ENCODE data around the gene ZNF101. TPM values are rescaled to one million over a fixed set of nuclear protein-coding genes. Genes with fewer than 3 reads are reported as not detected.

ZNF101 gene
- total RNA-seq, 1 experiment from 2014 or later: 51.4 TPM

DNA sequence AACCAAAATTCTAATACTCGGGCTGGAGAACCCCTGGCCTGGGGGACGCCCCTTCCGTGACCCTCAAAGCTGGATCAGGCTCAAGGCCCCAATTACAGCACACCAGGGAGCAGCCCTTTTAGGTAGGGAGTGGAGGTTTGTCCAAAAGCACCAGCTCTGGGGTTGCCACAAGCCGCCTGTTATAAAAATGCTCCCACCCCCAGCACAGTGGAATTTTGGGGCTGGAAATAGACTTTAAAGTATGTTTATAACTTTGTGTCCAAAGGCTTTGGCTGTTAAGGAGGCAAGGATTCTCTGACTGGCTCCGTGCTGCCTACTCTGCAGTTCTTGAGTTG lies 24.6 kb upstream of the ZNF101 start:
- Mint-ChIP-seq H3K4me1 (peaks cover 11% of the 10 kb centered on the region), H3K4me3 (peak overlapping the region; percentile 94), H3K9me3 (no peaks in the 10 kb centered on the region), H3K27ac (no peak overlapping the region), H3K36me3 (peaks cover 20% of the 10 kb centered on the region), H3K27me3 (ENCODE audit: low read depth) (no peaks in the 10 kb centered on the region)
- no peak for DNase-seq (ENCODE audit: low spot score)
- ATAC-seq: no peak
- ChIA-PET CTCF (interaction anchor here (0.6 to 1.9 kb wide), 37 partner anchors 9 to 408 kb away, joined by 3 to 49 read pairs (median 5); partner anchors contain the start of genes ATP13A1, CILP2, LPAR2 and NDUFA13), POLR2A (interaction anchor here (1.1 to 1.5 kb wide), 5 partner anchors 16 to 217 kb away, joined by 3 to 7 read pairs (median 4); partner anchors contain the start of genes LPAR2 and ZNF101)
- TF ChIP-seq TEAD1 (CRISPR knock-in tag; IDR thresholded peaks at IDR 0.05) (peak; percentile 23; the same call in 1 of the 2 replicates), IRF2 (CRISPR knock-in tag; IDR thresholded peaks at IDR 0.05; ENCODE audit: borderline replicate concordance, low read depth) (no peak)
- TF ChIP-seq, protein P1, sequence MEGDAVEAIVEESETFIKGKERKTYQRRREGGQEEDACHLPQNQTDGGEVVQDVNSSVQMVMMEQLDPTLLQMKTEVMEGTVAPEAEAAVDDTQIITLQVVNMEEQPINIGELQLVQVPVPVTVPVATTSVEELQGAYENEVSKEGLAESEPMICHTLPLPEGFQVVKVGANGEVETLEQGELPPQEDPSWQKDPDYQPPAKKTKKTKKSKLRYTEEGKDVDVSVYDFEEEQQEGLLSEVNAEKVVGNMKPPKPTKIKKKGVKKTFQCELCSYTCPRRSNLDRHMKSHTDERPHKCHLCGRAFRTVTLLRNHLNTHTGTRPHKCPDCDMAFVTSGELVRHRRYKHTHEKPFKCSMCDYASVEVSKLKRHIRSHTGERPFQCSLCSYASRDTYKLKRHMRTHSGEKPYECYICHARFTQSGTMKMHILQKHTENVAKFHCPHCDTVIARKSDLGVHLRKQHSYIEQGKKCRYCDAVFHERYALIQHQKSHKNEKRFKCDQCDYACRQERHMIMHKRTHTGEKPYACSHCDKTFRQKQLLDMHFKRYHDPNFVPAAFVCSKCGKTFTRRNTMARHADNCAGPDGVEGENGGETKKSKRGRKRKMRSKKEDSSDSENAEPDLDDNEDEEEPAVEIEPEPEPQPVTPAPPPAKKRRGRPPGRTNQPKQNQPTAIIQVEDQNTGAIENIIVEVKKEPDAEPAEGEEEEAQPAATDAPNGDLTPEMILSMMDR (IDR thresholded peaks at IDR 0.05): peak; percentile 15

DNA sequence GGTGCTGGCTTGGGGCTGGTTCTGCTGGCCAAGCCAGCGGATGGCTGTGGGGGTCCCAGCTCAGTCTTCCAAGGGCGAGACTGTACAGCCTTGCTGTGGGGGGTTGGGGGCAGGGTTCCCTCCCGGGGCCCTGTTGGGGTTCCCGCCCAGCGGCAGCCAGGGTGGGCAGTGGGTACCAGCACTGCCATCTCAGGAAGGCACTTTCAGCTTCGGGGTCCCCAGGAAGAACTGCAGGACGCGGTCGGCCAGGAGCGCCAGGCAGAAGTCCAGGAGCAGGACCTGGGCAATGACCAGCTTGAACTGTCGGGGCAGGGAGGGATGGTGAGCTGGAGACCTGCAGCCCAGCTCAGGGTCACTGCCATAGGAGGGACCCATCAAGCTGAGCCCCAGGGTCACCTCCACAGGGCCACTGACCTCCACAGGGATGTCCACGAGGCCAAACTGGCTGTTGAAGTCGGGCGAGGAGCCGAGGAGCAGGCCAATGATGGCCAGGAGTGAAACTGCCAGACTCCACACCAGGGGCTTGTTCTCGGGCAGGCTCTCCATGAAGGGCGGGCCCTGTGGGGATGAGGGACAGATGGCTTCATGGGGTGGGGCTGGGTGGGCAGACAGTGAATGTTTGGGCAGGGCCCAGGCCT lies 23.3 kb upstream of the ZNF101 start:
- Mint-ChIP-seq H3K27ac (no peak overlapping the region), H3K4me3 (no peak overlapping the region), H3K27me3 (ENCODE audit: low read depth) (no peaks in the 10 kb centered on the region), H3K36me3 (peaks cover 26% of the 10 kb centered on the region), H3K9me3 (no peaks in the 10 kb centered on the region), H3K4me1 (peaks cover 11% of the 10 kb centered on the region)
- POLR2A ChIA-PET: interaction anchor here (1.1 kb wide), 1 partner anchor 113 kb away, joined by 3 read pairs; no protein-coding TSS in a partner anchor
- DNase-seq (ENCODE audit: low spot score): no peak
- TF ChIP-seq ATF1 (CRISPR knock-in tag; IDR thresholded peaks at IDR 0.05) (no peak), NR3C1 (CRISPR knock-in tag; conservative IDR thresholded peaks at IDR 0.05; ENCODE audit: low read depth) (no peak), ZNF121 (CRISPR knock-in tag; IDR thresholded peaks at IDR 0.05) (no peak), FOXJ3 (CRISPR knock-in tag; IDR thresholded peaks at IDR 0.05; ENCODE audit: borderline replicate concordance) (no peak), MYBL2 (CRISPR knock-in tag; IDR thresholded peaks at IDR 0.05) (no peak), RORB (CRISPR knock-in tag; IDR thresholded peaks at IDR 0.05) (no peak), TCF7 (CRISPR knock-in tag; IDR thresholded peaks at IDR 0.05; ENCODE audit: low read depth) (no peak), CREB1 (CRISPR knock-in tag; IDR thresholded peaks at IDR 0.05) (no peak), IRF2 (CRISPR knock-in tag; IDR thresholded peaks at IDR 0.05; ENCODE audit: borderline replicate concordance, low read depth) (no peak), FOXK1 (CRISPR knock-in tag; IDR thresholded peaks at IDR 0.05) (no peak), ZNF423 (CRISPR knock-in tag; IDR thresholded peaks at IDR 0.05) (no peak), ZNF396 (CRISPR knock-in tag; IDR thresholded peaks at IDR 0.05; ENCODE audit: borderline replicate concordance) (no peak), NR2C2 (CRISPR knock-in tag; IDR thresholded peaks at IDR 0.05) (no peak)
- TF ChIP-seq, protein P2, sequence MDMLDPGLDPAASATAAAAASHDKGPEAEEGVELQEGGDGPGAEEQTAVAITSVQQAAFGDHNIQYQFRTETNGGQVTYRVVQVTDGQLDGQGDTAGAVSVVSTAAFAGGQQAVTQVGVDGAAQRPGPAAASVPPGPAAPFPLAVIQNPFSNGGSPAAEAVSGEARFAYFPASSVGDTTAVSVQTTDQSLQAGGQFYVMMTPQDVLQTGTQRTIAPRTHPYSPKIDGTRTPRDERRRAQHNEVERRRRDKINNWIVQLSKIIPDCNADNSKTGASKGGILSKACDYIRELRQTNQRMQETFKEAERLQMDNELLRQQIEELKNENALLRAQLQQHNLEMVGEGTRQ (CRISPR knock-in tag; IDR thresholded peaks at IDR 0.05): no peak
- TF ChIP-seq, protein P3, sequence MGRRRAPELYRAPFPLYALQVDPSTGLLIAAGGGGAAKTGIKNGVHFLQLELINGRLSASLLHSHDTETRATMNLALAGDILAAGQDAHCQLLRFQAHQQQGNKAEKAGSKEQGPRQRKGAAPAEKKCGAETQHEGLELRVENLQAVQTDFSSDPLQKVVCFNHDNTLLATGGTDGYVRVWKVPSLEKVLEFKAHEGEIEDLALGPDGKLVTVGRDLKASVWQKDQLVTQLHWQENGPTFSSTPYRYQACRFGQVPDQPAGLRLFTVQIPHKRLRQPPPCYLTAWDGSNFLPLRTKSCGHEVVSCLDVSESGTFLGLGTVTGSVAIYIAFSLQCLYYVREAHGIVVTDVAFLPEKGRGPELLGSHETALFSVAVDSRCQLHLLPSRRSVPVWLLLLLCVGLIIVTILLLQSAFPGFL (CRISPR knock-in tag; IDR thresholded peaks at IDR 0.05; ENCODE audit: borderline replicate concordance): no peak
- TF ChIP-seq, protein P4, sequence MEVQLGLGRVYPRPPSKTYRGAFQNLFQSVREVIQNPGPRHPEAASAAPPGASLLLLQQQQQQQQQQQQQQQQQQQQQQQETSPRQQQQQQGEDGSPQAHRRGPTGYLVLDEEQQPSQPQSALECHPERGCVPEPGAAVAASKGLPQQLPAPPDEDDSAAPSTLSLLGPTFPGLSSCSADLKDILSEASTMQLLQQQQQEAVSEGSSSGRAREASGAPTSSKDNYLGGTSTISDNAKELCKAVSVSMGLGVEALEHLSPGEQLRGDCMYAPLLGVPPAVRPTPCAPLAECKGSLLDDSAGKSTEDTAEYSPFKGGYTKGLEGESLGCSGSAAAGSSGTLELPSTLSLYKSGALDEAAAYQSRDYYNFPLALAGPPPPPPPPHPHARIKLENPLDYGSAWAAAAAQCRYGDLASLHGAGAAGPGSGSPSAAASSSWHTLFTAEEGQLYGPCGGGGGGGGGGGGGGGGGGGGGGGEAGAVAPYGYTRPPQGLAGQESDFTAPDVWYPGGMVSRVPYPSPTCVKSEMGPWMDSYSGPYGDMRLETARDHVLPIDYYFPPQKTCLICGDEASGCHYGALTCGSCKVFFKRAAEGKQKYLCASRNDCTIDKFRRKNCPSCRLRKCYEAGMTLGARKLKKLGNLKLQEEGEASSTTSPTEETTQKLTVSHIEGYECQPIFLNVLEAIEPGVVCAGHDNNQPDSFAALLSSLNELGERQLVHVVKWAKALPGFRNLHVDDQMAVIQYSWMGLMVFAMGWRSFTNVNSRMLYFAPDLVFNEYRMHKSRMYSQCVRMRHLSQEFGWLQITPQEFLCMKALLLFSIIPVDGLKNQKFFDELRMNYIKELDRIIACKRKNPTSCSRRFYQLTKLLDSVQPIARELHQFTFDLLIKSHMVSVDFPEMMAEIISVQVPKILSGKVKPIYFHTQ (CRISPR knock-in tag; IDR thresholded peaks at IDR 0.05): no peak
- TF ChIP-seq, protein P5, sequence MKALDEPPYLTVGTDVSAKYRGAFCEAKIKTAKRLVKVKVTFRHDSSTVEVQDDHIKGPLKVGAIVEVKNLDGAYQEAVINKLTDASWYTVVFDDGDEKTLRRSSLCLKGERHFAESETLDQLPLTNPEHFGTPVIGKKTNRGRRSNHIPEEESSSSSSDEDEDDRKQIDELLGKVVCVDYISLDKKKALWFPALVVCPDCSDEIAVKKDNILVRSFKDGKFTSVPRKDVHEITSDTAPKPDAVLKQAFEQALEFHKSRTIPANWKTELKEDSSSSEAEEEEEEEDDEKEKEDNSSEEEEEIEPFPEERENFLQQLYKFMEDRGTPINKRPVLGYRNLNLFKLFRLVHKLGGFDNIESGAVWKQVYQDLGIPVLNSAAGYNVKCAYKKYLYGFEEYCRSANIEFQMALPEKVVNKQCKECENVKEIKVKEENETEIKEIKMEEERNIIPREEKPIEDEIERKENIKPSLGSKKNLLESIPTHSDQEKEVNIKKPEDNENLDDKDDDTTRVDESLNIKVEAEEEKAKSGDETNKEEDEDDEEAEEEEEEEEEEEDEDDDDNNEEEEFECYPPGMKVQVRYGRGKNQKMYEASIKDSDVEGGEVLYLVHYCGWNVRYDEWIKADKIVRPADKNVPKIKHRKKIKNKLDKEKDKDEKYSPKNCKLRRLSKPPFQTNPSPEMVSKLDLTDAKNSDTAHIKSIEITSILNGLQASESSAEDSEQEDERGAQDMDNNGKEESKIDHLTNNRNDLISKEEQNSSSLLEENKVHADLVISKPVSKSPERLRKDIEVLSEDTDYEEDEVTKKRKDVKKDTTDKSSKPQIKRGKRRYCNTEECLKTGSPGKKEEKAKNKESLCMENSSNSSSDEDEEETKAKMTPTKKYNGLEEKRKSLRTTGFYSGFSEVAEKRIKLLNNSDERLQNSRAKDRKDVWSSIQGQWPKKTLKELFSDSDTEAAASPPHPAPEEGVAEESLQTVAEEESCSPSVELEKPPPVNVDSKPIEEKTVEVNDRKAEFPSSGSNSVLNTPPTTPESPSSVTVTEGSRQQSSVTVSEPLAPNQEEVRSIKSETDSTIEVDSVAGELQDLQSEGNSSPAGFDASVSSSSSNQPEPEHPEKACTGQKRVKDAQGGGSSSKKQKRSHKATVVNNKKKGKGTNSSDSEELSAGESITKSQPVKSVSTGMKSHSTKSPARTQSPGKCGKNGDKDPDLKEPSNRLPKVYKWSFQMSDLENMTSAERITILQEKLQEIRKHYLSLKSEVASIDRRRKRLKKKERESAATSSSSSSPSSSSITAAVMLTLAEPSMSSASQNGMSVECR (CRISPR knock-in tag; IDR thresholded peaks at IDR 0.05; ENCODE audit: borderline replicate concordance): no peak
- TF ChIP-seq, protein P6, sequence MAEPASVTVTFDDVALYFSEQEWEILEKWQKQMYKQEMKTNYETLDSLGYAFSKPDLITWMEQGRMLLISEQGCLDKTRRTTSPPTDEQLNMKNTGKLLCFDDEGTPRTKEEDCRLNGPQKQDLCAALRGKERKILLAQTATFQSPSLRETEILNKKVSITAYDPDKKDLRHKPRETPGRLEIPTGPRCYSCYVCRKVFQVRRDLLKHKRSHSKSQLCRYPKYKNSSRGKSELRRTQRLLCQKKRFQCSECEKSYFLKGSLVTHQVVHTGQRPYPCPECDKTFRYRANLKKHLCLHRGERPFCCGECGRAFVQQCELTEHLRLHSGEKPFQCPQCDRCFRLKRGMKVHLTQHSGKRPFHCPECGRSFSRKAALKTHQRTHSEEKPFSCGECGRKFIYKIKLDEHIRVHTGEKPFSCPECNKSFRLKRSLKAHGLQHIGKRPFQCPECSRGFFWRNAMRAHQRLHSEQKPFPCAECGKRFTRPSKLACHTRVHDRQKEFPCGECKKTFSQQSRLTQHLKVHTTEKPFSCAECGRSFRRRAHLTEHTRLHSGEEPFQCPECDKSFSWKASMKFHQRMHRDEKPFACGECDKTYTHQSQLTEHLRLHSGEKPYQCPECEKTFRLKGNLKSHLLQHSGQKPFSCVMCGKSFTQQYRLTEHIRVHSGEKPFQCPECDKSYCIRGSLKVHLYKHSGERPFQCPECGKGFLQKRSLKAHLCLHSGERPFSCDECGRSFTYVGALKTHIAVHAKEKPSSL (CRISPR knock-in tag; conservative IDR thresholded peaks at IDR 0.05): no peak
- CTCF ChIA-PET: interaction anchor here (1.9 kb wide), 1 partner anchor 25 kb away, joined by 10 read pairs; no protein-coding TSS in a partner anchor
- no peak for ATAC-seq
